A673 (cell line): ENCODE results near the gene NYNRIN. TPM values are rescaled to one million over a fixed set of nuclear protein-coding genes. Genes with fewer than 3 reads are reported as not detected.

Source experiments
- BruUV-seq: library from RNA; stranded (reverse); fragments of 400-500 nt; replicated peaks from 2 replicates; lab custom pipeline; 2021; lab: Mats Ljungman, UMichigan
- CTCF ChIA-PET: fragments of 300-600 bp; sonication (Branson Sonifier 250); formaldehyde crosslinking; loops from one replicate; lab custom pipeline; 2022; ENCODE audit warnings: antibody characterized with exemption; lab: Charles Lee
- POLR2A ChIA-PET: fragments of 300-600 bp; sonication (Branson Sonifier 250); formaldehyde crosslinking; loops from one replicate; lab custom pipeline; 2022; ENCODE audit warnings: antibody characterized with exemption; ENCODE audit not compliant: low non-redundant PET; lab: Charles Lee
- DNase-seq: peaks from one replicate; pipeline ENCODE4 v3.0.0-alpha.2; 2015; ENCODE audit warnings: low spot score
- H3K27ac ChIP-seq: fragments of 200-600 bp; sonication (generic); 2 replicates; pipeline ENCODE4 v1.5.1; 2016; ENCODE audit warnings: mixed run types, low read depth, mild to moderate bottlenecking, mixed read lengths, antibody characterized with exemption, low read length; ENCODE audit not compliant: poor library complexity, severe bottlenecking
- H3K27me3 ChIP-seq: fragments of 200-600 bp; sonication (generic); replicated peaks from 2 replicates; pipeline ENCODE4 v1.6.1; 2017; ENCODE audit warnings: mixed run types, low read depth, mild to moderate bottlenecking, mixed read lengths, antibody characterized with exemption, low read length; ENCODE audit not compliant: insufficient read depth, poor library complexity
- H3K36me3 ChIP-seq: fragments of 200-600 bp; sonication (generic); 2 replicates; pipeline ENCODE4 v1.6.1; 2016; ENCODE audit warnings: mixed run types, mild to moderate bottlenecking, mixed read lengths, antibody characterized with exemption, low read length; ENCODE audit not compliant: insufficient read depth, poor library complexity, severe bottlenecking
- H3K4me1 ChIP-seq: fragments of 200-600 bp; sonication (generic); 2 replicates; pipeline ENCODE4 v1.6.1; 2017; ENCODE audit warnings: mixed run types, mild to moderate bottlenecking, mixed read lengths, antibody characterized with exemption, low read length; ENCODE audit not compliant: insufficient read depth, poor library complexity, severe bottlenecking
- H3K4me3 ChIP-seq: fragments of 200-600 bp; sonication (generic); 2 replicates; pipeline ENCODE4 v1.5.1; 2016; ENCODE audit warnings: low read depth, mixed run types, mild to moderate bottlenecking, mixed read lengths, low read length; ENCODE audit not compliant: poor library complexity, severe bottlenecking
- H3K9me3 ChIP-seq: fragments of 200-600 bp; sonication (generic); 2 replicates; pipeline ENCODE4 v1.6.1; 2016; ENCODE audit warnings: mixed run types, low read depth, mild to moderate bottlenecking, mixed read lengths, antibody characterized with exemption, low read length; ENCODE audit not compliant: poor library complexity, severe bottlenecking
- EZH2 ChIP-seq: fragments of 200-600 bp; sonication (generic); IDR thresholded peaks from 2 replicates; pipeline ENCODE4 v1.6.1; 2017; ENCODE audit warnings: borderline replicate concordance, low read depth, mild to moderate bottlenecking, mixed read lengths, antibody characterized with exemption, low read length; ENCODE audit not compliant: poor library complexity, severe bottlenecking
- intact Hi-C: fragments of 100-400 bp; cut with micrococcal nuclease; formaldehyde crosslinking; loops from one replicate; pipeline ENCODE4 v1.10.0; 2022; ENCODE audit not compliant: unreplicated experiment
- total RNA-seq: library from RNA; stranded (reverse); gene quantifications from 2 replicates; pipeline ENCODE4 v1.2.3, GENCODE V29; 2021
- TF ChIP-seq, protein P1 (sequence below): fragments of 300-800, 200-600 bp; sonication (generic); conservative IDR thresholded peaks from 2 replicates; pipeline ENCODE4 v1.5.1; 2017; ENCODE audit warnings: low read depth, mild to moderate bottlenecking, antibody characterized with exemption, low read length, moderate library complexity, mixed read lengths

The NYNRIN gene
- total RNA-seq, 1 experiment from 2014 or later: 8.6 TPM

DNA sequence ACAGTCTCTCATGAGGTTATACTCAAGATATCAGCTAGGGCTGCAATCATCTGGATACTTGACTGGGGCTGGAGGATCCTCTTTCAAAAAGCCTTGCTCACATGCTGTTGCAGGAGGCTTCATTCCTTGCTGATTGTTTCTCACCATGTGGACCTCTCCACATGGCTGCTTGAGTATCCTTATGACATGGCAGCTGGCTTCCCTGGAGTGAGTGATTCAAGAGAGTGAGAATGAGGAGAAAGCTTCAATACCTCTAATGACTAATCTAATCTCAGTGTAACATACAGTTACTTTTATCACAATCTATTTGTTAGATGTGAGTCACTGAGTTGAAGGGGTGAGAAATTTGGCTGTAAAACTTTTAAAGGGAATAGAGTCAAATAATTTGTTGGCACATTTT lies 58.2 kb downstream of the NYNRIN start:
- intact Hi-C loops: no loop called here
- H3K27me3 ChIP-seq: no peaks in the 10 kb centered on the region
- no TSS peak for BruUV-seq
- TF ChIP-seq, protein P1, sequence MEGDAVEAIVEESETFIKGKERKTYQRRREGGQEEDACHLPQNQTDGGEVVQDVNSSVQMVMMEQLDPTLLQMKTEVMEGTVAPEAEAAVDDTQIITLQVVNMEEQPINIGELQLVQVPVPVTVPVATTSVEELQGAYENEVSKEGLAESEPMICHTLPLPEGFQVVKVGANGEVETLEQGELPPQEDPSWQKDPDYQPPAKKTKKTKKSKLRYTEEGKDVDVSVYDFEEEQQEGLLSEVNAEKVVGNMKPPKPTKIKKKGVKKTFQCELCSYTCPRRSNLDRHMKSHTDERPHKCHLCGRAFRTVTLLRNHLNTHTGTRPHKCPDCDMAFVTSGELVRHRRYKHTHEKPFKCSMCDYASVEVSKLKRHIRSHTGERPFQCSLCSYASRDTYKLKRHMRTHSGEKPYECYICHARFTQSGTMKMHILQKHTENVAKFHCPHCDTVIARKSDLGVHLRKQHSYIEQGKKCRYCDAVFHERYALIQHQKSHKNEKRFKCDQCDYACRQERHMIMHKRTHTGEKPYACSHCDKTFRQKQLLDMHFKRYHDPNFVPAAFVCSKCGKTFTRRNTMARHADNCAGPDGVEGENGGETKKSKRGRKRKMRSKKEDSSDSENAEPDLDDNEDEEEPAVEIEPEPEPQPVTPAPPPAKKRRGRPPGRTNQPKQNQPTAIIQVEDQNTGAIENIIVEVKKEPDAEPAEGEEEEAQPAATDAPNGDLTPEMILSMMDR: no peak
- TF ChIP-seq EZH2: no peak
- ChIA-PET POLR2A (no interaction called here), CTCF (no interaction called here)
- H3K27ac ChIP-seq: no peak overlapping the region
- no peaks in the 10 kb centered on the region for H3K36me3 ChIP-seq
- H3K9me3 ChIP-seq: peaks cover 4% of the 10 kb centered on the region
- no peak overlapping the region for H3K4me3 ChIP-seq
- no peaks in the 10 kb centered on the region for H3K4me1 ChIP-seq
- DNase-seq: no peak

DNA sequence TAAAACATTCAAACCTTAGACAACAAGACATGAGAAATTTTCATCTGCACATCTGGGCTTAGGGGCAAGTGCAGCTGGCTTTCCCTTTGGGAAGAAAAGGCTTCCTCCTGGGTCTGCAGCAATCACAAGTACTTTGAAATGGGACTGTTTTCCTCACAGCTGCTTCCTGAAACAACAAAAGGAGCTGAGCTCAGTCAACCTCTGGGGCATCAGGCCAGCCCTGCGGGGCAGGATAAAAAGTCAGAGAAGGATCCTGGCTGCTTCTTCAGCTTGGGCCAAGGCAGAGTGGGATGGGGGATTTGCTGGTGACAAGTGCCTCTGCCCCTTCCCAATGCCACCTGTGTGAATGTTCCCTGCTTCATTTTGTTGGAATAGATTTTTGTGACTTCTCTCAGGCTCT lies 59.9 kb downstream of the NYNRIN start:
- intact Hi-C loops: no loop called here
- no TSS peak for BruUV-seq
- Histone ChIP-seq H3K36me3 (no peaks in the 10 kb centered on the region), H3K4me1 (no peaks in the 10 kb centered on the region), H3K27me3 (no peaks in the 10 kb centered on the region), H3K9me3 (peaks cover 4% of the 10 kb centered on the region), H3K27ac (no peak overlapping the region), H3K4me3 (no peak overlapping the region)
- no peak for DNase-seq
- ChIA-PET POLR2A (no interaction called here), CTCF (no interaction called here)
- no peak for TF ChIP-seq EZH2
- TF ChIP-seq, protein P1: no peak

DNA sequence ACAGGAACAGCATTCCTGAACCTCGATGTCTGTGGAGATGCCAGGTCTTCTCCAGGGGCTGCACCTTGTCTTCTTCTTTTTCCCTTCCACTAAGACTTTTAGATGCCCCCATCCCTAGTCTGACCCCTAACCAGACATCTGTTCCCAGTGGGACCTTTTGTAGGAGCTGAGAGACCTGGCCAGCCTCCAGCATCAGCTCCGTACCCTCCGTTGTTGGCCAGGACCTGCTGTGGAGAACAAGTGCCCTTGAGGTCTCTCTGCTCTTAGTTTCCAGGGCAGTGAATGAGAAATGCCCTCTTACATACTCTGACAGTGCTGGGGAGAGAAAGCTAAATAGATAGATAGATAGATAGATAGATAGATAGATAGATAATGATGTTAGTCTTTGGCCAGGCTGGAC lies 60.5 kb downstream of the NYNRIN start:
- intact Hi-C loops: no loop called here
- no peak overlapping the region for H3K4me3 ChIP-seq
- no peaks in the 10 kb centered on the region for H3K27me3 ChIP-seq
- no peaks in the 10 kb centered on the region for H3K4me1 ChIP-seq
- TF ChIP-seq, protein P1: no peak
- H3K9me3 ChIP-seq: peaks cover under 1% of the 10 kb centered on the region
- no peak overlapping the region for H3K27ac ChIP-seq
- H3K36me3 ChIP-seq: no peaks in the 10 kb centered on the region
- BruUV-seq: no TSS peak
- ChIA-PET CTCF (no interaction called here), POLR2A (no interaction called here)
- no peak for DNase-seq
